GM18870 (cell line): ENCODE measurements around the gene AKR1B15.

Source experiments
- ATAC-seq: cut with Tn5 transposase; IDR thresholded peaks from one replicate; pipeline ENCODE4 v1.9.1; 2021; ENCODE audit warnings: moderate library complexity; ENCODE audit not compliant: unreplicated experiment

AKR1B15 gene

DNA sequence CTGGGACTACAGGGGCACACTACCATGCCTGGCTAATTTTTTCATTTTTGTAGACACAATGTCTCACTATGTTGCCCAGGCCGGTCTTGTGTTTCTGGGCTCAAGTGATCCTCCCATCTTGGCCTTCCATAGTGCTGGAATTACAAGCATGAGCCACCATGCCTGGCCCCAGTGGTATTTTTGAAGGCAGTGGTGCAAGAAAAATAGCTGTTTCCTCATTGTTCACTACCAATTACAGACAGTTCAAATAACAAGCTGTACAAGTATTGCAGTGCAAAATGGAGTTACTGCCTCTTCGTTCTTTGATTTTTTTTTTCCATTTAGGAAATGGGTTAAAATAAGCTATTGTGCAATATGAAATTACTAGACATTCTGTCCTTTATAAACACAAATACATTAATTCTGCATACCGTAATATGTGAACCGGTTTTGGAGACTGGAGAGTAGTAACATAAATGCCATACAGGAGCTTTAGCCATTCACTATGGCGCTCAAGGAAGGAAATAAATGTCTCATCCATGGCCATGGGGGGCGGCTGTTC, 62.8 kb downstream of the AKR1B15 start:
- no peak for ATAC-seq

DNA sequence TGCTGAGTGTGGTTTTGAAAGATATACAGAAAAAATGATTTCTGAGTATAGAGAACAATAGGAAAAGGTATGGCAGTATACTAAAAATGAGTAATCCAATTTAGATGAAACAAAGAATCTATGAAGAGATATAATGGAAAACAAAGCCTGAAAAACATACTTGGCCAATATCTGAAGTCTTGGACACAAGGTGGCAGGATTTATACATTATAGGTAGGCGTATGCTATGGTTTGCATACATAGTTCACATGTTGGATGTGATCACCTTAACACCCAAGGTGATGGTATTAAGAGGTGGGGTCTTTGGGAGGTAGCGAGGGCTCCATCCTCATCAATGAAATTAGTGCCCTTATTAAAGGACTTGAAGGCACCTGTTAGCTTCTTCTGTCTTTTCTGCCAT, 63.3 kb downstream of the AKR1B15 start:
- ATAC-seq: no peak

DNA sequence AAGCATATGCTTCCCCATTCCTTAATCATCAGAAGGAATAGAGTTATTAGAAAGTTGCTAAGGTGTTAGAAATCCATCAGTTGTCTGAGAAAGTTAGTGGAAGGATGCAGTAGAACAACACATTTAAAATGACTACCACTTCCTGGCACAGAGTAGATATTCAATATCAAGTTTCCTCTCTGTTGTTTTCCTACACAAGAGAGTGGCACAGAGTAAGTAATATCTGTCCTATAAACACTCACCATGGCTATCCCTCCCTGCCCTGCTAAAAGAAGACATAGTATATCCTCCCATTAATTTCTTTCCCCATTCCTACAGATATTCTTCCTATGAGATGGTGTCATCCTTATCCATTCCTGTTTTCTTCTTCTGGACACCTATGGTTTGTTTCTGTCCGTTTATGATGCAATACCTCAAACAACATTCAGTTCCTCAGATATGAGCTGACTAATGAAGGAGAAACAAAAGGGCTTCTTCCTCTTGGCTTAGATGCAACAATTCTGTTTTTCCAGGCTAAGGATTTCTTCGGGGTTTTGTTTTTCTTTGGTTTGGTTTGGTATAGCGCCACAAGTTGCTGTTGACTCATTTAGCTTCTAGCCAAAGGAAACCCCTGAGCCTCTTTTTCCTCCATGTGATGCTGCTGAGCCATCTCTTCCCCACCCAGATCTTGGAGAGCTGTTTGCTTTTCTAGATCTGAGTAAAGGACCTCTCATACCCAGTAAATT, 64.9 kb downstream of the AKR1B15 start:
- ATAC-seq: no peak

DNA sequence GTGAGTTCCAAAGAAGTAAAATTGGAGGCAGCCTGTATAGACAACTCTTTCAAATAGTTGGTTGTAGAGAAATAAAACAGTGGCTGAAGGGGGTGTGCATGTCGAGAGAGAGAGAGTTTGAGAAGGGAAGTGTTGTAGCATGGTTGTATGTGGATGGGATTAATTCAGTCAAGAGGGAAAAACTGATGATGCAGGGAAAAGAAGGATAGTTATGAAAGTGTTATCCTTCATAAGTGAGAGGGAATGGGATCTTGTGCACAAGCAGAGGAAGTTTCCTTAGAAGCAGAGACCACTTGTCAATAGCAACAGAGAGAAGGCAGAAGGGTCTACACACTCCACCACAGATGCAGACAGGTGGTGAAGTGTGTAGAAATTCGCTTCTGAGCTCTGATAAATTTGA, 67.7 kb downstream of the AKR1B15 start:
- ATAC-seq: no peak

DNA sequence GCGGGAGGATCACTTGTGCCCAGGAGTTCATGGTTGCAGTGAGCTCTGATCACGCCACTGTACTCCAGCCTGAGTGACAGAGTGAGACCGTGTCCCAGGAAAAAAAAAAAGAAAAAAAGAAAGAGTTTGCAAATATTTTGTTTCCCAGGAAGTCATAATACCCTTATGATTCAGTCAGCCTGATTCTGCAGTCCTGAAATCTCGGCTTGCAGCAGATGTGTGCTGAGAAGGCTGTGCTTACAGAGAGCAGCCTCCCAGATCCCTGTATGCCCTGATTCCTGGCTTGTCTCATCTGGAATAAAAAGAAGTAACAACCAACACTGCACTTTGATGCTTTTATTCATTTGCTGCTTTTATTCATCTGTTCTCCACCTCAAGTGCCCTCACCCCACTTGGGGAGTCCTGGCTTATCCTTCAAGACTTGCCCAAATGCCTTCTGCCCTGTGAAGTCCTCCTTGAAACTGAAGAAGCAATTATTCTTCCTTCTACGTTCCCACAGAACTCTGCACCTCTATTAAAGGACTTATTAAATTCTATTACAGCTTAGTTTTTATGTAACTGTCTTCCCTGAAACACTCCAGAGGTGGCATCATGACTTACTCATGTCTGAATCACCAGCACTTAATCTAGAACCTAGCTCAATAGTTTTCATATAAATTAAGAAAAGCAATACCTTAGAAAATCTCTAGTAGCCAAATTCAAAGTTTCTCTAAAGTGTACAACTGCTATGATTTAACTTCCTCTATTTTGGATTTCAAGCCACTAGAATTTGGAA, 70.0 kb downstream of the AKR1B15 start:
- no peak for ATAC-seq

DNA sequence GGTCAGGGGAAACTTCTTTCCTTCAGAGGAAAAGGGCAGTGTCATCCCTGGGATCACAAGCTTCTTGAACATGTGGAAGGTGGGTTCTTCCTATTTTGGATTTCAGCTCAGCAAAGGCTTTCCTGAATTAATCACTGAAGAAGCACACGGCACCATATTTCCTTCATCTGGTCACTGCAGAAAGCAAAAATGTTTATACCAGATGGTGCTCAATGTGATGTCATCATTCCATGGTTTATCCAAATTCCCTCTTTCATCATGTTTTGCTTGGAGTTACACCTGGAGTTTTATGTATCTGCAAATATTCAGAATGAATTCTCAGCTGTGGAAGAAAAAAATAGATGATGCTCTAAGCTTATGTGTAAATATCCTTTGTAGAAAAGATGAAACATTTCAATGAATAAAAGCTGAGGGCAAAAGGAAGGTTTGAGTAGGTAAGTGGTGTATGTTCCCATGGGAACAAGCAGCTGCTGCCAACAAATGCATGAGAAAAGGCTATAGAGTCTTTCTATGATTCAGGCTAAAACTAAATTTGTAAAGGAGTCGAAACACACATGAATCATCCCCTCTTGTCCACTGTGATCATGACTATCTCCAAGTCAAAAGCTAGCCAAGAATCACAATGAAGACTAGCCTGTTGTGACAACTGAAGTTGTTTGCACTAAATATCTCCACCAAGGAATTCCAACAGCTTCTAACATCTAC, 70.9 kb downstream of the AKR1B15 start:
- ATAC-seq: no peak

DNA sequence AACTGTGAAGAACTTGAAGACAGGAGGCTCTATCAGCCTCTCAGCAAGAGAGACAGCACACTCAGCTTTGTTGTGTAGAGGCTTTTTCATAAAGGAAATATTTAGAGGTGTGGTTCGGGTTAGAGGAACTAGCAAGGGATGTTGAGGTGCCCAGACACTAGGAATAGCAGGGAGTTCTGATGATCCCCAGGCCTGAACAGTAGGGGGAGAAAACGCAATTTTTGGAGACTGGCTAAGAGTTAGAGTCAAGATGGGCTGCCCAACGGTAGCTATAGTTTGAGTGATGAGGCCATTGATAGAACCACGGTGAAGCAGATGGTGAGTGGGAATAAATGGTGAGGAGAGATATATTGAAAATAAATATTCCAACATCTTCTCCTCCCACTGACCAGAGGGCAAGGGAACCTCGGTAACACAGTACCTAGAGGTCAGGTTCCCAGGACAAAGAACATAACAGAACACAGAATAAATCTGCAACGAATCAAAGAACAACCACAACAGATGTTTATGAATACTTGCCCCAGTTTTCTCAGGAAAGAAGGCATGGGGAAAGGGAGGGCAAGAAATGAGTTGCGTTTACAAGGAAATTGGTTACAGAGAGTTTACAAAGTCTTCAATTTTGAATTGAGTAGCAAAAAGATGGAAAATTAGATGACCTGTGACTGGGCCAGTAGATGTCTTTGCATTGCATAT, 73.5 kb downstream of the AKR1B15 start:
- ATAC-seq: no peak

DNA sequence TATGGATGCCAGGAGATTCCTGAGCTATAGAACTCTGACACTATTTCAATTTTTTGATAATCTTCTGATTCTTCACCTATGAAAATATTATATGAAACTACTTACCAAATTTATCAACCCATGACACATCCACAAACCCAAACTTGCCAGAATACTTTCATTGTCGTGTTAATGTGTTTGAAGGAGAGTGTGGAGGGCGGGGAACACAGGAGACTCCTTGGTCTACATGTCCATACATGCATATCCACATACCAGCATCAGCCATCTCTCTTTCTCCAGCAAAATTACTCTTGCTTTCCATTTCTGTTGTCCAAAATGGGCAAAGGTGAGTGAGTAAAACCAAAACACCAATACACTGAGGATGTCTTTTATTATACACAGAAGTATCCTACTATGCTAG, 74.3 kb downstream of the AKR1B15 start:
- no peak for ATAC-seq

DNA sequence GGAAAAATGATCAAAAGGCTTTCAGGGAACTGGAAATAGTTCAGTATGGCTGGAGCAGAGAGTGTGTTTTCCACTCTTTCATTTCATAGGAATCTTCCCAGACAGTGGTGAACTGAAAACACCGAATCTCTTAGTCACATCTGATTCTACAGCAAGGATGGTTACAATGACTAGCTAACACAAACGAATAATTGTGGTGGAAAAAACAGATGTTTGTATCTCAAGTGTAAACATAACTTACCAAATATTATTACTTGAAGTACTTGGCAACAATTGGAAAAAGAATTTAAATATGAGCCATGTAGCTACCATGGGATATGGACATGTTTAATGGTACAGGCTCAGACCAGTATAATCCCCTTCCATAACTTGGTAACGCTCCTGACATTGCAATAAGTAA, 76.6 kb downstream of the AKR1B15 start:
- no peak for ATAC-seq

DNA sequence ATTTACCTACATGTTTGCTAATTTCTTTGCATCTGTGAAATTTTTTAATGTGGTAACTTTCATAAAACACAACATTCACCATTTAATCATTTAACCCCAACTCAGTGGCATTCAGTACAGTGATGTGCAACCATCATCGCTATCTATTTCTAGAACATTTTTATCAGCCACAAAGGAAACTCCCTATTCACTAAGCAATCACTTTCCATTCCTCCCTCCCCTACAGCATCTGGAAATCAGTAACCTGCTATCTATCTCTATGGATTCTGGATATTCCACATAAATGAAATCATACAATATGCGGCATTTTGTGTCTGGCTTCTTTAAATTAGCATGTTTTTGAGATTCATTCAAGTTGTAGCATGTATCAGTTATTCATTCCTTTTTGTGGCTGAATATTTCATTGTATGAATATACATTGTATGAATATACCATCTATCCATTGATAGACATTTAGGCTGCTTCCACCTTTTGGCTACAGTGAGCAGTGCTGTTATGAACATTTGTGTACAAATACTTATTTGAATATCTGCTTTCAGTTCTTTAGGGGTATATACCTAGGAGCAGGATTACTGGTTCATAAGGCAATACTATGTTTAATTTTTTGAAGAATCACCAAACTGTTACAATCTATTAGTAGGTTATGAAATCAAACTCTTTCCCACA, 78.3 kb downstream of the AKR1B15 start:
- ATAC-seq: no peak

DNA sequence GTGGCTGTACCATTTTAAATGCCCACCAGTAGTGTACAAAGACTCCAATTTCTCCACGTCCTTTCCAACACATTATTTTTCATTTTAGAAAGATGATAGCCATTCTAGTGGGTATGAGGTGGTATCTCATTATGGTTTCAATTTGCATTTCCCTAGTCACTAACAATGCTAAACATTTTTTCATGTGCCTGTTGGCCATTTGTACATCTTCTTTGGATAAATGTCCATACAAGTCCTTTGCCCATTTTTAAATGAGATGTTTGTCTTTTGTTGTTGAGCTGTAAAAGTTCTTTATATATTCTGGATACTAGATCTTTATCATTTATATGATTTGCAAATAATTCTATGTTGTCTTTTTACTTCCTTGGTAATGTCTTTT, 78.9 kb downstream of the AKR1B15 start:
- no peak for ATAC-seq

DNA sequence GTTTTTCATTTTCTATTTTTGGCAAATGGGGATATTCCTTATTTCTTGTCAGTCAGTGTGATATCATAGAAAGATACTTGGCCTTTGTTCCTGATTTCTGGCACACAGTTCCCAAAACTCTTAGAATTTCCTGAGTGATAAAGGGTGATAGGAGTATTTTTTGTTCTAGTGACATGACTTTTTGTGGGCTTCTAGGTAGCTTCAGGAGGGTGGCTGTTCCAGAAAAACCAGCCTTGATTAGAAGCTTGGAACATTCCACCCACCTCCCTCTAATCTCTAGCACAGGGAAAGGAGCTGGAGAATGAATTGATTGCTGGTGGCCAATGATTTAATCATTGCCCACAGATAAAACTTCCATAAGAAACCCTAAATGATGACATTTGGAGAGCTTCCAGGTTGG, 80.5 kb downstream of the AKR1B15 start:
- ATAC-seq: no peak
